Hepatocyte (in vitro differentiated cells): ENCODE results near the gene NXPH1. TPM values are rescaled to one million over a fixed set of nuclear protein-coding genes. Genes with fewer than 3 reads are reported as not detected.

Experiments
- DNase-seq: peaks from one replicate; pipeline ENCODE4 v3.0.0-alpha.2; 2016; ENCODE audit warnings: low spot score
- H2AFZ ChIP-seq: fragments of 200-600 bp; sonication (generic); 2 replicates; pipeline ENCODE4 v1.6.0; 2016; ENCODE audit warnings: antibody characterized with exemption, mild to moderate bottlenecking
- H3K27ac ChIP-seq: fragments of 200-600 bp; sonication (generic); 2 replicates; pipeline ENCODE4 v1.5.1; 2016; ENCODE audit warnings: mild to moderate bottlenecking
- H3K27me3 ChIP-seq: fragments of 200-600 bp; sonication (generic); 2 replicates; pipeline ENCODE4 v1.6.1; 2016
- H3K36me3 ChIP-seq: fragments of 200-600 bp; sonication (generic); replicated peaks from 2 replicates; pipeline ENCODE4 v1.5.1; 2016; ENCODE audit warnings: low read depth; ENCODE audit not compliant: insufficient read depth
- H3K4me1 ChIP-seq: fragments of 200-600 bp; sonication (generic); 2 replicates; pipeline ENCODE4 v1.5.1; 2016; ENCODE audit warnings: mild to moderate bottlenecking, moderate library complexity; ENCODE audit not compliant: insufficient read depth
- H3K4me2 ChIP-seq: fragments of 200-600 bp; sonication (generic); 2 replicates; pipeline ENCODE4 v1.6.0; 2016
- H3K4me3 ChIP-seq: fragments of 200-600 bp; sonication (generic); 2 replicates; pipeline ENCODE4 v1.5.1; 2016; ENCODE audit warnings: mild to moderate bottlenecking
- H3K79me2 ChIP-seq: fragments of 200-600 bp; sonication (generic); 2 replicates; pipeline ENCODE4 v1.6.0; 2017; ENCODE audit warnings: mild to moderate bottlenecking
- H3K9me2 ChIP-seq: fragments of 200-600 bp; sonication (generic); replicated peaks from 2 replicates; pipeline ENCODE4 v1.6.0; 2017; ENCODE audit warnings: mild to moderate bottlenecking; ENCODE audit not compliant: insufficient read depth
- H3K9me3 ChIP-seq: fragments of 200-600 bp; sonication (generic); 2 replicates; pipeline ENCODE4 v1.5.1; 2016; ENCODE audit warnings: low read depth, mild to moderate bottlenecking
- H4K20me1 ChIP-seq: fragments of 200-600 bp; sonication (generic); 2 replicates; pipeline ENCODE4 v1.6.0; 2016; ENCODE audit warnings: mild to moderate bottlenecking; ENCODE audit not compliant: insufficient read depth, poor library complexity, severe bottlenecking
- EZH2 ChIP-seq: fragments of 200-600 bp; sonication (generic); IDR thresholded peaks from 2 replicates; pipeline ENCODE4 v1.6.1; 2016; ENCODE audit warnings: antibody characterized with exemption, mild to moderate bottlenecking, borderline replicate concordance
- EZH2phosphoT487 ChIP-seq: fragments of 200-600 bp; sonication (generic); IDR thresholded peaks from one replicate; pipeline ENCODE4 v1.6.1; 2018; ENCODE audit warnings: antibody characterized with exemption, mild to moderate bottlenecking, low read depth, moderate library complexity; ENCODE audit not compliant: unreplicated experiment, severe bottlenecking
- WGBS: methylation state at CpG from one replicate; pipeline ENCODE4 v1.1.6; 2016; ENCODE audit warnings: low lambda C conversion rate; ENCODE audit errors: missing lambda C conversion rate; 5-methylcytosine and 5-hydroxymethylcytosine counted together
- polyA plus RNA-seq: library from polyadenylated mRNA; unstranded; fragments of >200 nt; fragmentation: Nextera tagmentation; extraction: Ambion mirVana; gene quantifications from 2 replicates; pipeline ENCODE4 v1.2.1, GENCODE V29; 2016
- total RNA-seq: library from RNA; depleted of rRNA; stranded (reverse); fragments of >200 nt; gene quantifications from 2 replicates; pipeline ENCODE4 v1.2.3, GENCODE V29; 2014
- TF ChIP-seq, protein P1 (sequence below): fragments of 200-600 bp; sonication (generic); IDR thresholded peaks from 2 replicates; pipeline ENCODE4 v1.5.1; 2016; ENCODE audit warnings: antibody characterized with exemption, mild to moderate bottlenecking; ENCODE audit not compliant: poor library complexity

Gene NXPH1
- total and polyA plus RNA-seq, 2 experiments from 2014 or later: not detected

DNA sequence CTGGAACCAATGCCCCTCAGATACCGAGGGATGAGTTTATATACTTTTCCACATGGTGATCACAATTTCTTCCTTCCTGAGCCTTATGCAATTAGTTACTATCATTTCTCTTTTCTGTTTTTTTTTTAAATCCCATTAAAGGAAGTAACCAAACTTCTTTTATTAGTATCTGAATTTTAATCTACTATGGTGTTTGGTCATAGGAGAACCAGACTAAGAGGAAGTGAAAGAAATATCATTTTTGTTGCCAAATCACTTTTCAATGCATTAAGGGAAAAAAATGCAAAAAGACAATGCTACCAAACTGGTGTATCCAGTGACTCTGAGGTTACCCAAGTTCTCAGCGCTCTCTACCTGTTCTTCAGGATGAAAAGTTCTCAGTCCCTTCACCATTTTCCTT lies 167.7 kb downstream of the NXPH1 start:
- Histone ChIP-seq H3K27me3 (no peaks in the 10 kb centered on the region), H3K9me3 (no peaks in the 10 kb centered on the region), H3K36me3 (no peaks in the 10 kb centered on the region), H3K4me2 (no peak overlapping the region), H3K79me2 (no peaks in the 10 kb centered on the region), H3K9me2 (no peaks in the 10 kb centered on the region), H3K27ac (no peak overlapping the region), H3K4me1 (no peaks in the 10 kb centered on the region), H3K4me3 (no peak overlapping the region), H2AFZ (no peak overlapping the region), H4K20me1 (no peaks in the 10 kb centered on the region)
- TF ChIP-seq EZH2phosphoT487: no peak
- DNase-seq: no peak
- WGBS: 95% methylated on average over 2 of the region's 2 CpGs

DNA sequence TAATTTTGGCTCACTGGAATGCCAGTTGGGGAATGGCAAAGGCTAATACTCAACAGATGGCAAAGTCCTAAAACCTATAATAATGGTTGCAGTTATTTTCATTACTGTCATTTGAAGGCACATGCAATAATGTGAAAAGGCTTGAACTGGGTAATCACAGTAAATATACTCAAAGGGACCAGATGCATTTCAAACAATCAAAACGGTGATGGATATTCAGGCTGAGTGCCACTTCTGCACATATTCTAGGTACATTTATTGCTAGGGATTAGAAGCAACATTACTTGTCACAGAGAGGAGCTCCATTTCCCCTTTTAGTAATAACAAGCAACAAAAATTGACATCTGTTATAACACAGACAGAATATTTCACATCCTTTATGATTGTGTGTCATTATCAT lies 171.8 kb downstream of the NXPH1 start:
- Histone ChIP-seq H3K79me2 (no peaks in the 10 kb centered on the region), H3K9me2 (no peaks in the 10 kb centered on the region), H3K9me3 (no peaks in the 10 kb centered on the region), H3K27me3 (peaks cover 2% of the 10 kb centered on the region), H3K4me3 (no peak overlapping the region), H3K27ac (no peak overlapping the region), H4K20me1 (no peaks in the 10 kb centered on the region), H2AFZ (no peak overlapping the region), H3K36me3 (no peaks in the 10 kb centered on the region), H3K4me1 (no peaks in the 10 kb centered on the region), H3K4me2 (no peak overlapping the region)
- TF ChIP-seq EZH2phosphoT487: no peak
- TF ChIP-seq, protein P1, sequence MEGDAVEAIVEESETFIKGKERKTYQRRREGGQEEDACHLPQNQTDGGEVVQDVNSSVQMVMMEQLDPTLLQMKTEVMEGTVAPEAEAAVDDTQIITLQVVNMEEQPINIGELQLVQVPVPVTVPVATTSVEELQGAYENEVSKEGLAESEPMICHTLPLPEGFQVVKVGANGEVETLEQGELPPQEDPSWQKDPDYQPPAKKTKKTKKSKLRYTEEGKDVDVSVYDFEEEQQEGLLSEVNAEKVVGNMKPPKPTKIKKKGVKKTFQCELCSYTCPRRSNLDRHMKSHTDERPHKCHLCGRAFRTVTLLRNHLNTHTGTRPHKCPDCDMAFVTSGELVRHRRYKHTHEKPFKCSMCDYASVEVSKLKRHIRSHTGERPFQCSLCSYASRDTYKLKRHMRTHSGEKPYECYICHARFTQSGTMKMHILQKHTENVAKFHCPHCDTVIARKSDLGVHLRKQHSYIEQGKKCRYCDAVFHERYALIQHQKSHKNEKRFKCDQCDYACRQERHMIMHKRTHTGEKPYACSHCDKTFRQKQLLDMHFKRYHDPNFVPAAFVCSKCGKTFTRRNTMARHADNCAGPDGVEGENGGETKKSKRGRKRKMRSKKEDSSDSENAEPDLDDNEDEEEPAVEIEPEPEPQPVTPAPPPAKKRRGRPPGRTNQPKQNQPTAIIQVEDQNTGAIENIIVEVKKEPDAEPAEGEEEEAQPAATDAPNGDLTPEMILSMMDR: no peak
- TF ChIP-seq EZH2: no peak
- no peak for DNase-seq
- WGBS: 86% methylated on average over 1 of the region's 1 CpG

DNA sequence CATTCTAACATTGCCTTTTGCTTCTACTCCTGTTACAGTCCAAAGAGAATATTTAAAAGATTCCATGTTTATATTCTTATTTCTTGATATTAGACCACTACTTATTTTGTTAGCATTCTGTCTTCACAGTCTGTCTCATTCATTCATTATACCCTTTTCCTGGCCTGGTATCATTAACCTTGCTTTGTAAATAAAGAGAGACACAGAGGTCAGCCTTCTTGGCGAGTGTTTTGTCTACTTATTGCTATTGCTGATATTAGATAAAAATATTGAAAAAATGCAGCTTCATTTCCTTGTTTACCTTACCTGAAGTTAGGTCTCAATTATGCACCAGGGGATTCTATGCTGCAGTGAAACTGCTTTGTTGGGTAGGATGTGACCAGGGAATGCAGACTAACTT lies 179.2 kb downstream of the NXPH1 start:
- Histone ChIP-seq H3K27ac (no peak overlapping the region), H3K4me3 (no peak overlapping the region), H4K20me1 (no peaks in the 10 kb centered on the region), H2AFZ (no peak overlapping the region), H3K4me2 (no peak overlapping the region), H3K9me2 (no peaks in the 10 kb centered on the region), H3K79me2 (no peaks in the 10 kb centered on the region), H3K36me3 (no peaks in the 10 kb centered on the region), H3K27me3 (peaks cover 2% of the 10 kb centered on the region), H3K4me1 (no peaks in the 10 kb centered on the region), H3K9me3 (no peaks in the 10 kb centered on the region)
- TF ChIP-seq, protein P1: no peak
- TF ChIP-seq EZH2: no peak
- 41% methylated on average over 1 of the region's 1 CpG for WGBS
- DNase-seq: no peak

DNA sequence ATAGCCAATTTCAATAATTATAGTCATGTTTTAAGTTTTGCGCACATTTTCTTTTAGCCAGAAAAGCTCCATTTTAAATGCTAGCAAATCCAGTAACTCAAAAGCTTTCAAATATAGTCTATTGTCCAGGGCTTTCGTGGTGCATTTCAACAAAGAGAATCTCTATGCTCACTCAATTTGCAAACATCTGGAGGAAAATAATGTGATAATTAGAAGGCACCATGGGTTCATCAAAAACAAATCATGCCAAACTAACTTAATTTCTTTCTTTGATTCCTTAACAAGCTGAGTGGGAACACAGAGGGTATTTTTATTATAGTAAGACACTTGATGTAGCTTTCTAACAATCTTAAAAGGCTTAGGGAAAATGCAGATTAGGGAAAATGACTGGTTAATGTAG lies 179.8 kb downstream of the NXPH1 start:
- Histone ChIP-seq H3K9me3 (no peaks in the 10 kb centered on the region), H3K9me2 (no peaks in the 10 kb centered on the region), H3K79me2 (no peaks in the 10 kb centered on the region), H3K4me3 (no peak overlapping the region), H3K4me1 (no peaks in the 10 kb centered on the region), H3K27me3 (peaks cover 2% of the 10 kb centered on the region), H3K4me2 (no peak overlapping the region), H2AFZ (no peak overlapping the region), H3K27ac (no peak overlapping the region), H4K20me1 (no peaks in the 10 kb centered on the region), H3K36me3 (no peaks in the 10 kb centered on the region)
- 90% methylated on average over 2 of the region's 2 CpGs for WGBS
- TF ChIP-seq EZH2: no peak
- TF ChIP-seq, protein P1: no peak
- no peak for TF ChIP-seq EZH2phosphoT487
- DNase-seq: no peak
